NCI-H510A (cell line): ENCODE measurements around the gene LPAR1.
"Not testable (repeated sequence)": the region's sequence is repeated elsewhere in the genome, so short reads cannot be mapped to it uniquely, and the experiment has no call there.

Source experiments
- DNase-seq: peaks from one replicate; lab custom pipeline; 2025; lab: John Stamatoyannopoulos, UW

The LPAR1 gene

GRCh38 chr9:111038331-111039230, at the start of gene LPAR1:
Gene LPAR1 (minus strand): TSS chr9:111038470. CDS start chr9:110972117, 66,353 bp downstream.
- no peak for DNase-seq

GRCh38 chr9:111078391-111079038, 40.2 kb upstream of the LPAR1 start:
- no peak for DNase-seq

GRCh38 chr9:111076519-111076918, 38.2 kb upstream of the LPAR1 start:
- DNase-seq, result no peak

- no peak for DNase-seq
Observed at GRCh38 chr9:111076042-111076441, 37.8 kb upstream of the LPAR1 start.

GRCh38 chr9:111074395-111074794, 36.1 kb upstream of the LPAR1 start:
- no peak for DNase-seq

GRCh38 chr9:111069183-111069582, 30.9 kb upstream of the LPAR1 start:
- DNase-seq, result no peak

GRCh38 chr9:111068771-111069170, 30.5 kb upstream of the LPAR1 start:
- no peak for DNase-seq

- DNase-seq, result no peak
Observed at GRCh38 chr9:111068383-111068730, 30.1 kb upstream of the LPAR1 start.

- no peak for DNase-seq
Observed at GRCh38 chr9:111066468-111066867, 28.2 kb upstream of the LPAR1 start.

GRCh38 chr9:111065414-111065813, 27.1 kb upstream of the LPAR1 start:
- no peak for DNase-seq

- no peak for DNase-seq
Observed at GRCh38 chr9:111064160-111064837, 26.0 kb upstream of the LPAR1 start.

- DNase-seq, result no peak
Observed at GRCh38 chr9:111063332-111063731, 25.1 kb upstream of the LPAR1 start.

GRCh38 chr9:111058166-111058565, 19.9 kb upstream of the LPAR1 start:
- DNase-seq, result no peak

- DNase-seq, result no peak
Observed at GRCh38 chr9:111056538-111056937, 18.3 kb upstream of the LPAR1 start.

GRCh38 chr9:111052791-111053190, 14.5 kb upstream of the LPAR1 start:
- no peak for DNase-seq

- no peak for DNase-seq
Observed at GRCh38 chr9:111051400-111051799, 13.1 kb upstream of the LPAR1 start.

- no peak for DNase-seq
Observed at GRCh38 chr9:111050819-111051218, 12.5 kb upstream of the LPAR1 start.

GRCh38 chr9:111047287-111047686, 9.0 kb upstream of the LPAR1 start:
- not testable (repeated sequence) for DNase-seq

- no peak for DNase-seq
Observed at GRCh38 chr9:111041902-111042301, 3.6 kb upstream of the LPAR1 start.

- no peak for DNase-seq
Observed at GRCh38 chr9:111040494-111040893, 2.2 kb upstream of the LPAR1 start.

GRCh38 chr9:111039231-111039906, 1.1 kb upstream of the LPAR1 start:
- no peak for DNase-seq

GRCh38 chr9:111037708-111038330, 451 bp downstream of the LPAR1 start:
- no peak for DNase-seq
